DMS79 (cell line): Measurements from ENCODE around the gene CAMKK2.
"Not testable (repeated sequence)": the region's sequence is repeated elsewhere in the genome, so short reads cannot be mapped to it uniquely, and the experiment has no call there.

Source experiments
- DNase-seq: peaks from one replicate; lab custom pipeline; 2025; lab: John Stamatoyannopoulos, UW

CAMKK2 gene

DNA sequence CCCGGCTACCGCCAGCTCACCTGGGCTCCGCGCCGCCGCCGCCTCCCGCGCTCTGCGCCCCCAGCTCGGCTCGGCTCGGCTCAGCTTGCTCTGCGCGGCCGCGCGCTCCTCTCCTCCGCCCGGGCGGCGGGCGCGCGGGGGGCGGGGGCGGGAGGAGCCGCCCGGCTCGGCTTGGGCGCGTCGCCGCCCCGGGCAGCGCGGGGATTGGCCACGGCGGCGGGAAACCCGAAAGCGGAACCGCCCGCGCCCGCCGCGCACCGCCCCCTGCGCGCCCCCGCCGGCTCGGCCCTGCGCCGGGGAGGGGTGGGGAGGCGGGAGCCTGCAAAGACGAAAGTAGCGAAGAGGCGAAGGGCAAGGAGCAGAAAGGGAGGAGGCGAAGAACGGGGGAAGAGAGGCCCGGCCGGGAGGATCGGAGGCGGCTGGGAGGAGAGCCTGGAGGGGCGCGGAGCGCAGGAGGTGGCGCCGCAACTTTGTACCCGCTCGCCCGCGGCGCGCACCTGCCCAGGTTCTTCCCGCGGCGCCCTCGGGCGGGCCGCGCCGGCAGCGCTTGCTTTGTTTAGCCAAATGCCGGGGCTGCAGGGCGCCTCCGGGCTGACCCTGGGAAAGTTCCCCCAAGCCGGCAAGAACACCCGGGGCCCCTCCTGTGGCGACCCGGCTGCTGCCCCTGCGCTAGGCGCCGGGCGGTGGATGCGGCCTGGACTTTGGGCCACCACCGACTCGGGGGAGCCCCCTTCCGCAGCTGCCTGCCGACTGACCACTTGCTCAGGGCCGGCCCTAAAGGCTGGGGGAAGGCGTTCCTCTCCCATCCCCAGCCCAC, at the start of gene CAMKK2:
CAMKK2 (minus strand) TSS at position 92 of the 817 bp plus-strand sequence. CDS start 22,183 bp downstream, outside the sequence.
- peak; percentile 74 for DNase-seq

DNA sequence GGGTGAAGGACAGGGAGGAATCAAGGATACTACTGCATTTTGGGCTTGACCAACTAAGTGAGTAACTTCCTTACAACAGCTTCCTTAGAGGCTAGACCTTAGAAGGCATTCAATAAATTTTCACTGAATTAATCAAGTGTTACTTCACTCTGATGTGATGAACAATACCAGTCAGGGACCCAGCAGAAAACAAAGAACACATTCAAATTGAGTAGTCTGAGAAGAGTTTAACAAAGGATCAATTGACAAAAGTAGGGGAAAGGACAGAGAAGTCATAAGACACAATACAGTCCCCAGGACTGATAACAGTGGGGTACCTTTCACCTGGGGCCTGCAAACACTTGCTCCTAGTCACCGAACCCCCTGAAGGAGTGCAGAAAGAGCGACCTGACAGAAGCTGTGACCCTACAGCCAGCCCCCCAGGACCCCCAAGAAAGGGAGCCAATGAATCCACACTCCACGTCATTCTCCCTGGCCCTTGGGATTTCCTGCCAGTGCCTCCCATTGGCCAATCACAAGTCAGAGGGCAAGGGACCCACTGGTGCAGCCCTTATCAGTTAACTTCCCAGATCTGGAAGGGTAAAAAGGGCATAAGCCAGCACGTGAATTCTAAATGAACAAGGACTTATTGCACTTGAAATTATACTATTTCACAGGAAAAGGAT, 48.8 kb upstream of the CAMKK2 start:
- no peak for DNase-seq

DNA sequence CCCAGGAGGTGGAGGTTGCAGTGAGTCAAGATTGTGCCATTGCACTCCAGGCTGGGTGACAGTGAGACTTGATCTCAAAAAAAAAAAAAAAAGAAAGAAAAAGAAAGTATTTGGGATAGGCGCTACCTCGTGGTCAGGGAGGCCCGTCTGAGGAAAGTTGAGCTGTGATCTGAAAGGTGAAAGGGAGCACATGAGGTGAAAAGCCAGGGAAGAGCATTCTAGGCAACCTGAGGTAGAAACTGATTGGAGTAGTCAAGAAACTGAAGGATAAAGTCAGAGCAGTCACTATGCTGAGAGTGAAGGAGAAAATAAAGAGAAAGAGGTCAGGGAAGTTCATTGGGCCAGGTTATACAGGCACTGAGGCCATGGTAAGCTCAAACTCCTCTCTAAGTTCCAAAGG, 48.0 kb upstream of the CAMKK2 start:
- DNase-seq: no peak

DNA sequence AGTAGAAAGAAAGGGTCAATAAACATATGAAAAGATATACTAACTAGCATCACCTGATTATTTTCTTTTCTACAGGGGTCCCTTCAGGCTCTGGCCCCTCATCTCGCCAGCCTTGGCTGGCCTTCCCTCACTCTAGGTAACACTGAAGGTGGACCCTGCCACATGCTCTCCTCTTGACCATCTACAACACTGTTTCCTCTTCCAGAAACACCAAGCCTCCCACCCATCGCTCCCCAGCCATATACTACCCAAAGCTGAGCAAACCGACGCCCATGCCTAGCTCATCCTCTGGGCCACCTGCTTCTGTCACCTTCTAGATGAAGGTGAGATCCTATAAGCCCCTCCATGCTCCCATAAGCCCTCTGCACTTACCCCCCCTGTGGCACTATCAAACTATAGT, 40.9 kb upstream of the CAMKK2 start:
- DNase-seq: no peak

DNA sequence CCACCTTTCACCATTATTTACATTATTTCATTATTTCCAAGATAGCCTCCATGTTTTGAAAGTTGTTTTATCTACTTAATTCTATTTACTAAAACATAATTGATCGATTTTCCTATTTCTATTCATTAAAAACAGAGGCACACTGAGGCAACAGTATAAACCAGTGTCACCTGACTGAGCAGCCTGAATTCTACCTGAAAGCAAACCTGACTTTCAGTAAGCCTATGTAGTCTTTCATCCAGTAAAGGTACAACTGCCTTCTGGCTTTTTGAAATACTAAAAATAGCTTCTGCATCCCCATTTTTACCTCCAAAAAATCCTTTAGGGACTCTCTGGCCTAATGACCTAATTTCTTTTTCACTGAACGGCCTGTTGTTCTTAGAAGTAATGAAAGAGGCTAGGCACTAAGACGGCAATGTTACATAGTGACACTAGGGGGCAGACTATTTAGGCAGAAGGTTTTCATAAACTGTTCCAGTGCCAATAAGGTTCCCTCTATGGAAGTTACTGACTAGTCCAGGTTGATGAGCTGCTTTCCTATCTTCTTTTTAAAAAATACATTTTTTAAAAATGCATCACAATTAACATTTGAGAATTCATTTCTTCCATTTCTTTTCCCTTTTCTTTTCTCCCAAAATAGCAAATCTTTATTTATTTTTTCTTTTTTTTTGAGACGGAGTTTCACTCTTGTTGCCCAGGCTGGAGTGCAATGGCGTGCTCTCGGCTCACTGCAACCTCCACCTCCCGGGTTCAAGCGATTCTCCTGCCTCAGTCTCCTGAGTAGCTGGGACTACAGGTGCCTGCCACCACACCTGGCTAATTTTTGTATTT, 38.2 kb upstream of the CAMKK2 start:
- DNase-seq: peak; percentile 15

DNA sequence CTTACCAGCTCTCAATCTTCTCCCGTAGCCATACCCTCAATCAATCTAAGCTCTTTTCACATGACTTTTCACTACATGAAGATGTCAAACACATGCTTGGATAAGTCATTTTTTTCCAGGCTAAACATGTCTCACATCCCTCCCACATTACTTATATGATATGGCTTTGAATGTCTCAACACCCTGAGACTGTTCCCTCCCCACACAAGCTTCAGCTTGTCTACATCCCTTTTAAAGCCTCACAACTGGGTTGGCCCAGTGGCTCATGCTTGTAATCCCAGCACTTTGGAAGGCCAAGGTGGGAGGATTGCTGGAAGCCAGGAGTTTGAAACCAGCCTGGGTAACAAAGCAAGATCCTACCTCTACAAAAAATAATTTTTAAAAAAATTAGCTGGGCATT, 37.2 kb upstream of the CAMKK2 start:
- no peak for DNase-seq

DNA sequence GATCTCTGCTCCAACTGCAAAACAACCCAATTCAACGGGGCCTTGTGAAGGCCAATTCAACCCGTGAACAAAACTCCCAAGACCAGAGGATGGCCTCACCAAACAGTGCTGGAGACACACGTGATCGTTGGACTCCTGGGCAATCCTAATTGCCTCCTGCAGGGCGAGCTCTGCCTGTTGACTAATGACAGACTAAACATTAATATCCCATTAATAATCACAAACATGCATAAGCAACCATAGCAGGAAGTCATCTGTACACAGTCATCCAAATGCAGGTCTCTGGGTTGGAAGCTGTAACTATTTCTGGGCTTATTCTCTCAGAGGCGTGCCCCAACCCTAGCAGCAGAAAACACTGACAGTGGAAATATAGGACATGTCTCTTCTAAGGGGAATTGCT, 34.7 kb upstream of the CAMKK2 start:
- DNase-seq: no peak

DNA sequence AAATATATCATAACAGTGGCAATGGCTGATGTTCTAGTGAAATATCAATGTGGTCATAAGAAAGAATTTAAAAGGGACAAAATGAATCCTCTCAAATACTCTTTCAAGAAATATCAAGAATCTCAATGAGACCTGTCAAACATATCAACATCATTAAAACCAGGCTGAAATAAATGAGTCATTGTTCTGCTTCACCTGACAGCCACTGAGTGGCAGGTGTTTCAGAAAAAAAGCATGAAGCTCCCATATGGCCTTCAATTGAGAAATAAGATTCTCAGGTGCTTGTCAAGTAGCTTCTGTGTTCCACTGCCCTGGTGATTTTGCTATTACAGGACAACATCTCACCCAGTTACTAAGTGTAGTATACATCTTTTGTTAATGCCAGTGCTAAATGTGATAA, 34.2 kb upstream of the CAMKK2 start:
- no peak for DNase-seq

DNA sequence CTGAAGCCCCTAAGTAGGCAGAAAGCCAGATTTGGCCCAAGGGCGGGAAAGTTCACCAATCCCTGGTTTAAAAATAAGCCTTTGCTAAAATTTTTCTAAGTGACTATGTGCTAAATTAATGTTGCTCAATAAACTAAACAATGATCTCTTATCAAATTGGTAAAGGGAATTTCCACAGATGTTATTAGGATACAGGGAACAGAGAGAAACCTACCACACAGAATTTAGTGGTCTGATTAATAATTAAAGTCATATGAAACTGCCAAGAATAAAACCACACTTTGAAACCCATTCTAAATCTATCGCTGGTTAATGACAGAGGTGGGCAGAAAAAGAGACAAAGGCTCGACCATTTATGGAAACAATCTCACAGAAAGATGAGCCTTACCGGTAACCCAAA, 33.7 kb upstream of the CAMKK2 start:
- DNase-seq: no peak

DNA sequence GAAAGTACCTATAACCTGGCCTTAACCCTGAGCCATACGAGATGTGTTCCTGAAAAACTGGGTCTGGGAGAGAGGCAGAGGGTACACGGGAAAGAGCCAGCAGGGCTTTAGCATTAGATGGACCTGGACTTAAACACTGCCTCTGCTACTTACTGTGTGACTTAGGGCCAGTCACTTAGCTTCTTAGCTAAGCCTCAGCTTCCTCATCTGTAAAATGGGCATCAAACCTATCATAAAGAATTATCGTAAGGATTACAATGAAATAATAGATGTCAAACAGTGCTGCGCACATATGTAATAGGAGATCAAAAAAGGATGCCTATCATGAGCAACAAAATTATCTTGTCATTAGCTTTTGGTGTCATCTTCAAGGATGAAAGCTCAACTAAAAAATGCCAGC, 32.1 kb upstream of the CAMKK2 start:
- DNase-seq: no peak

DNA sequence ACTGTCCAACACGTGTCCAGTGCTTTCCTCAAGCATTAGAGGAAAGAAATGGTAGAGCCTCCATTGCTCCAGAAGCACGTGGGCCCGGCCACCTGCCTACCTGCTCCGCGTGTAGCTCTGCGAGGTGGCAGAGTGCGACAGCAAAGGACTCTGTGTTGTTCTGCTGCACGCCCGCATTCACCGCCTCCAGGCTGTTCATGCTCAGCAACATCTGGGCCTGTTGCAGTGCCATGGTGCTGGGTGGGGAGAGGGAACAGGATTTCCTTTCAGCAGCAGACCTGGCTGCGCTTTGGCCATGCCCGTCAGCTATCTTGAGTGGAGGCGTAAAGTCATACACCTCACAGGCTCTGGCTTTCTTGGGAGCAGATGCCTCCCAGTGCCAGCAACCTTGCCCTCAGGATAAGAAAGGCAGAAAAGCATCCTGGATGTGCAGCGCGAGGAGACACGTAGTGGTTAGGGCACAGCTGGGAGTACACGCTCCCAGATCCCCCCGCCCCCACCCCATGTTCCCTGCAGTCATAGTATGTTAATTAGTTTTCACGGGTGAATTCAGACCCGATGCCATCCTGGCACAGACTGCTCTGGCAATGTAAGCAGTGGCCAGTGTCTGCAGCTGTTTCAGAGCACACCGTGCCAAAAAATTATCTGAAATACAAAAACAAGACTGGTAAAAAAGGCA, 30.6 kb upstream of the CAMKK2 start:
- no peak for DNase-seq

DNA sequence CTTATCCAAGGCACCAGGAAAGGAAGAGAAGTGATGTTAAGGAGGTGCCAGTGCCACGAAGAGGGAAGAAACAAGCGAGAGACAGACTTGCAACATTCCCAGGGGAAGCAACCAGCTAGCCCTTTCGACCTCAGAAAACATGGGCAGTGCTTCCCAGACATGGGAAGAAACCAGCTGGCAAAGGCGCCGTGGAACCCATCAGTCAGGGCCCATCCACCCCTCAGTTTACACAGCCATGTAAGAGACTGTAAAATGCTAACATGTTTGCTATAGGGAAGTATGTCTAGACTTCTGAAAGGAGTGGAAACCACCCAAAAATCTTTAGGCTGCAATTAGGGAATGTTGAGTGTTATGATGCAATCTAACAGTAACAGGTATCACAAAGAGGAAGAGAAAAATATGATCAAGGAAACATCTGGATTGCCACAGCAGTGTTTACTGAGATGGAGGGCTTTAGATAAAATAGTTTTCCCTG, 29.4 kb upstream of the CAMKK2 start:
- DNase-seq: no peak

DNA sequence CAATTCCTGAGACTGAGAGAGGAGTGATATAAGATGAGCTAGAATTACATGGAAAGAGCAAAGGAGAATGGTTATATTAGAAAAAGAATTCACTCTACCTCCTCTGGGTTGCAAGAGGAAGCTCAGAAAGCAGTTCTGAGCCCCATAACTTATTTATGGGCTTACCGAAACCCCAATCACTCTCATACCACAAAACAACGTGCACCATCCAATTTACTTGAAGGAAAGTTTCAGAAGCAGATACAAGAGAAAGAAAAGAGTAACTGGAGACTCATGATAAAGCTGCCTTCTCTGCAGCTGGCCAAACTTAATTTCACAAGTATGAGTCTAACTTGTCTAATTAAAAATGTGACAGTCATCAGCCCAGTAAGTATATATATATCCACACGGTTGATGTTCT, 27.4 kb upstream of the CAMKK2 start:
- no peak for DNase-seq

DNA sequence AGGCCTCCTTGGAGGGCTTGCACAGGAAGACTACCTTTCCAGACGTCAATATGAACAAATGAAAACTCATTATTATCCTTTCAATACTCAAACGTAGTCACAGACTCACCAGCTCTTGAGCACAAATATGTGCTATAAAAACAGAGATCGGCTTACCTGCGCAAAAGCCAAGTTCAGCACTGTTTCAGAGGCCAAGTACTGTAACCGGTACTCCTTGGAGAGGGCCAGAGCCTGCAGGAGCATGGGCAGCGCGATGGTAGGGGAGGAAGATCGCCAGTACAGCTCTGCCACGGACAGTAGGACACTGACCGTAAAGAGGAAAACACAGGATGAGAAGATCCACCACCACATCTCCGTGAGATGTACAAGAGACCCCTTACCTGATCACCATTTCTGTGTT, 21.6 kb upstream of the CAMKK2 start:
- DNase-seq: no peak

DNA sequence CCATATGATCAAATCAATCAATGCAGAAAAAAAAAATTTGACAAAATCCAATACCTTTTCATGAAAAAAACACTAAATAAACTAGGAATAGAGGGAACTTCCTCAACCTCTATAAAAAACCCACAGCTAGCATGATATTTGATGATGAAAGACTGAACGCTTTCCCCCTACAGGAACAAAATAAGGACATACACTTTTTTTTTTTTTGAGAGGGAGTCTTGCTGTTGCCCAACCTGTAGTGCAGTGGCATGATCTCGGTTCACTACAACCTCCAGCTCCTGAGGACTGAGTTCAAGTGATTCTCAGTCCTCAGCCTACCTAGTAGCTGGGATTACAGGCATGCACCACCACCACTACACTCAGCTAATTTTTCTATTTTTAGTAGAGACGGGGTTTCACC, 17.9 kb upstream of the CAMKK2 start:
- DNase-seq: no peak

DNA sequence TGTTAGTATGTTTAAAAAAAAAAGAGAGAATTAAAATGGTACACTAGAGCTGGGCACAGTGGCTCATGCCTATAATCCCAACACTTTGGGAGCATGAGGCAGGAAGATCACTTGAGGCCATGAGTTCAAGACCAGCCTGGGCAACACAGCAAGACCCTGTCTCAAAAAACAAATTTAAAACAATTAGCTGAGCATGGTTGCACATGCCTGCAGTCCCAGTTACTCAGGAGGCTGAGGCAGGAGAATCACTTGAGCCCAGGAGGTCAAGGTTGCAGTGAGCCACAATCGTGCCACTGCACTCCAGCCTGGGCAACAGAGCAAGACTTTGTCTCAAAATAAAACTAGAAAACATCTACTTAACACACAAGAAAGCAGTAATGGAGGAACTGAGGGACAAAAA, 13.7 kb upstream of the CAMKK2 start:
- not testable (repeated sequence) for DNase-seq

DNA sequence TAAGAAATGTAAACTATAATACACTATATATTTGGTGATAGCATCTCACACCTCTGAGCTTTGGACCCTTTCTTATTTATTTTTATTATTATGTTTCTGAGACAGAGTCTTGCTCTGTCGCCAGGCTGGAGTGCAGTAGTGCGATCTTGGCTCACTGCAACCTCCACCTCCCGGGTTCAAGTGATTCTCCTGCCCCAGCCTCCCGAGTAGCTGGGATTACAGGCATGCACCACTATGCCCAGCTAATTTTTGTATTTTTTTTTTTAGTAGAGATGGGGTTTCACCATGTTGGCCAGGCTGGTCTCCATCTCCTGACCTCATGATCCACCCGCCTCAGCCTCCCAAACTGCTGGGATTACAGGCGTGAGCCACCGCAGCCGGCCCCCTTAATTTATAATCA, 10.9 kb upstream of the CAMKK2 start:
- DNase-seq: not testable (repeated sequence)

DNA sequence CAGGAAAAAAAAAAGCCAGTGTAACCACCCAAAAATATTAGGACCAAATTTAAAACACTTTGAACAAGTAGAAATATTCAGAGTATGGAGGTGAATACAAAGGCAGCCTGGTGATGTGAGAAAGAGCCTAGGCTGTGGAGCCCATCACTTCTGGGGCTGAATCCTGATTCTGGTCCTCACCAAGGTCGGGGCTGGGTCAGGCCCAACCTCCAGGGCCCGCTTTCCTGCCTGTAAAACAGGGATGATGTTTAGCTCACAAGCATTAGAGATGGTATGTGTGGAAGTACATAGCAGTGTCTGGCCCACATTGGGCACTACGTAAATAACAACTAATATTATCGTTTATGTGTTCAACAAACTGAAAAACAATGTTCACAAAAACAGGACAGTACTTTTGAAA, 7.8 kb upstream of the CAMKK2 start:
- no peak for DNase-seq

DNA sequence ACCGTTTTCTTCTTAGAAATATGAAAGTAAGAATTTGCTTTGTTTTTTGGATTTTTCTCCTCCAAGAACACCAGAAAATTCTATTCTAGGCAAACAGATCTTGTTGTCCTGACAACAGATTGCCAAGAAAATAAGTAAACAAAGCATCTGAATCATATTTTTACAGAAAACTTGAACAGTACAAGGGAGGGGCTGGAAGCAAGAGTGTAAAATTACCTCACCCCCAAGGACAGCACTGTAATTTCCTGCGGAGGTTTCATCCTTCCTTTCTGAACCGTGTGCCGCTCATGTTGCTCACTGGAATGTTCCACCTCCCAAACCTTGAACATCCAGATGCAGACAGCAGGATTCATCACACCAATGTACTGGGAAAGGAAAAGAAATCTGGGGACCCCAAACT, 5.4 kb upstream of the CAMKK2 start:
- DNase-seq: no peak

DNA sequence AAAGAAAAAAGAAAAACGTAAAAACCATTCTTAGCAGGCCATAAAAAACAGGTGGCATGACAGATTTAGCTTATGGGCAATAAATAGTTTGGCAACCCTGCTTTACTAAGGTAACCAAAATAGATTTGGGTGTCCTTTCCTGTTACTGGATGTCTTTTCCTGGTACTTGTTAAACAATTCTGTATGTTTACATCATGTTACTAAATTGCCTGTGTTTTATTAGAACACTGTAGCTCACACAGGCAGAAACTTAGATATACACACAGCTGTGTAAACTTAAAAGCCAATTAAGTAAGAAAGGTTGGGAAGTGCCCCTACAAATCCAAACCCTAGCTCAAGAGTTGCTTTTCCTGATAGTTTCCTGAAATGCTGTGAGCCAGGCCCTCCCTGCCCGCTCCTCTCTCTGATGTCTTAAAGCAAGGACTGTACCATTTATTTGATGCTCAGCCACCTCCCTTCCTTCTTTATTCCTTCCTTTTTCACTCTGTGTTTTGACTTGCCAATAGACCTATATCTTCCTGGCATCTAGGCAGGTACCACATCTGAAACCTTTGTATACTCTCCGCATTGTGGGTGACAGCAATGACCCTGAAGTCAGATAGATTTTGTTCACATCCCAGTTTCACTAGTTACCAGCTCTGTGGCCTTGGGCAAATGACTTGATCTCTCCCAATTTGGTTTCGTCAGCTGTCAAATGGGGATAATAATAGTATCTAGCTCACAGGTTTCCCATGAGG, 3.7 kb upstream of the CAMKK2 start:
- DNase-seq: no peak

DNA sequence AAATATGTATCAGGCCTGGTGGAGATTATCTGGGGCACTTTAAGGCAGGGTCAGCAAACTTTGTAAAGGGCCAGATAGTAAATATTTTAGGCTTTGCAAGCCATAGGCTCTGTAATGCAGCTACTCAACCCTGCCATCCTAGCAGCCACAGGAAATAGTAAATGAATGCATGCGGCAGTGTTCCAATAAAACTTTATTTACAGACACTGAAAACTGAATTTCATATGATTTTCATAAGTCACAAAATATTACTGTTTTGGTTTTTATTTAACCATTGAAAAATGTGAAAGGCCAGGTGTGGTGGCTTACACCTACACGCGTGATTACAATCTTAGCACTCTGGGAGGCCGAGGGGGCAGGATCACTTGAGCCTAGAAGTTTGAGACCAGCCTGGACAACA, 3.2 kb upstream of the CAMKK2 start:
- no peak for DNase-seq
